Suprapubic skin (tissue), 4 donors: ENCODE data around the gene NRP1. TPM values are rescaled to one million over a fixed set of nuclear protein-coding genes. Genes with fewer than 3 reads are reported as not detected.

Experiments used
- DNase-seq, 2 donors: peaks; one replicate each; pipeline ENCODE4 v3.0.0-alpha.2; 2019; ENCODE audit warnings: low spot score in 2 of 2
- H3K27ac ChIP-seq: fragments of 200-600 bp; sonication (generic); one replicate; pipeline ENCODE4 v1.5.1; 2019
- H3K27me3 ChIP-seq: fragments of 200-600 bp; sonication (generic); one replicate; pipeline ENCODE4 v1.5.1; 2019
- H3K36me3 ChIP-seq: fragments of 200-600 bp; sonication (generic); one replicate; pipeline ENCODE4 v1.5.1; 2019
- H3K4me1 ChIP-seq: fragments of 200-600 bp; sonication (generic); one replicate; pipeline ENCODE4 v1.5.1; 2019
- H3K4me3 ChIP-seq: fragments of 200-600 bp; sonication (generic); one replicate; pipeline ENCODE4 v1.5.1; 2019; ENCODE audit warnings: mild to moderate bottlenecking
- H3K9me3 ChIP-seq: fragments of 200-600 bp; sonication (generic); one replicate; pipeline ENCODE4 v1.5.1; 2019
- CTCF ChIP-seq, 2 donors: fragments of 200-600 bp in 1 of 2; fragments of 450-650 bp in 1 of 2; sonication (generic) in 1 of 2; IDR thresholded peaks; one replicate each; pipeline ENCODE4 v1.5.1; 2016 to 2019; ENCODE audit warnings: antibody characterized with exemption in 2 of 2, mild to moderate bottlenecking in 1 of 2, moderate library complexity in 1 of 2
- EP300 ChIP-seq: sonication (generic); formaldehyde crosslinking; IDR thresholded peaks from one replicate; pipeline ENCODE4 v1.6.1; 2017; ENCODE audit warnings: antibody characterized with exemption
- POLR2A ChIP-seq, 2 donors: fragments of 450-650 bp; IDR thresholded peaks; one replicate each; pipeline ENCODE4 v1.6.1; 2017; ENCODE audit warnings: antibody characterized with exemption in 2 of 2, mild to moderate bottlenecking in 2 of 2, moderate library complexity in 2 of 2
- POLR2AphosphoS5 ChIP-seq, 3 donors: sonication (generic); formaldehyde crosslinking; IDR thresholded peaks; one replicate each; pipeline ENCODE4 v1.6.1; 2017; ENCODE audit warnings: antibody characterized with exemption in 3 of 3
- WGBS: methylation state at CpG from one replicate; pipeline ENCODE4 v1.1.5; 2018; 5-methylcytosine and 5-hydroxymethylcytosine counted together
- total RNA-seq, 4 donors: library from RNA; depleted of rRNA; stranded (reverse); fragments of >200 nt; gene quantifications; one replicate each; pipeline ENCODE4 v1.1.0, GENCODE V29; 2016

Gene NRP1
- total RNA-seq, 4 donors from 2014 or later: 9.5 to 23.7 (median 18.2) TPM

GRCh38 chr10:33258967-33259366 is 75.5 kb downstream of the NRP1 start:
- WGBS: 80% methylated on average over 9 of the region's 9 CpGs
- TF ChIP-seq CTCF (IDR thresholded peaks at IDR 0.05): no peak
- no peak for TF ChIP-seq EP300
- no peak for TF ChIP-seq POLR2A (IDR thresholded peaks at IDR 0.05)
- no peak for TF ChIP-seq POLR2AphosphoS5 (IDR thresholded peaks at IDR 0.05)
- peaks cover 20% of the 10 kb centered on the region for H3K36me3 ChIP-seq

GRCh38 chr10:33257439-33258080 is 76.9 kb downstream of the NRP1 start:
- Histone ChIP-seq H3K36me3 (peaks cover 28% of the 10 kb centered on the region), H3K27me3 (no peaks in the 10 kb centered on the region), H3K4me1 (peaks cover 2% of the 10 kb centered on the region), H3K4me3 (no peak overlapping the region), H3K9me3 (no peaks in the 10 kb centered on the region), H3K27ac (no peak overlapping the region)
- TF ChIP-seq CTCF (IDR thresholded peaks at IDR 0.05) (no peak), EP300 (no peak), POLR2AphosphoS5 (IDR thresholded peaks at IDR 0.05) (no peak), POLR2A (IDR thresholded peaks at IDR 0.05) (no peak)
- 90% methylated on average over 9 of the region's 9 CpGs for WGBS
- DNase-seq: no peak

More at GRCh38 chr10:33258967-33259366, 75.5 kb downstream of the NRP1 start:
- H3K9me3 ChIP-seq: no peaks in the 10 kb centered on the region
- H3K4me1 ChIP-seq: peaks cover 2% of the 10 kb centered on the region
- no peak overlapping the region for H3K4me3 ChIP-seq
- no peak for DNase-seq
- H3K27me3 ChIP-seq: no peaks in the 10 kb centered on the region
- H3K27ac ChIP-seq: no peak overlapping the region

- peaks cover 2% of the 10 kb centered on the region for H3K4me1 ChIP-seq
- H3K36me3 ChIP-seq: peaks cover 35% of the 10 kb centered on the region
- no peak overlapping the region for H3K27ac ChIP-seq
- no peak for DNase-seq
- H3K4me3 ChIP-seq: no peak overlapping the region
- H3K27me3 ChIP-seq: no peaks in the 10 kb centered on the region
- no peak for TF ChIP-seq EP300
- TF ChIP-seq POLR2A (IDR thresholded peaks at IDR 0.05): no peak
- no peak for TF ChIP-seq CTCF (IDR thresholded peaks at IDR 0.05)
- no peak for TF ChIP-seq POLR2AphosphoS5 (IDR thresholded peaks at IDR 0.05)
- WGBS: 96% methylated on average over 4 of the region's 4 CpGs
- no peaks in the 10 kb centered on the region for H3K9me3 ChIP-seq
These were observed 78.0 kb downstream of the NRP1 start for GRCh38 chr10:33256458-33256857.

- WGBS: 81% methylated on average over 3 of the region's 3 CpGs
- peaks cover 2% of the 10 kb centered on the region for H3K4me1 ChIP-seq
- no peak for TF ChIP-seq POLR2AphosphoS5 (IDR thresholded peaks at IDR 0.05)
- no peak for TF ChIP-seq POLR2A (IDR thresholded peaks at IDR 0.05)
- no peak for TF ChIP-seq CTCF (IDR thresholded peaks at IDR 0.05)
- TF ChIP-seq EP300: no peak
- H3K9me3 ChIP-seq: no peaks in the 10 kb centered on the region
- H3K27ac ChIP-seq: no peak overlapping the region
- no peak overlapping the region for H3K4me3 ChIP-seq
- no peaks in the 10 kb centered on the region for H3K27me3 ChIP-seq
- peaks cover 47% of the 10 kb centered on the region for H3K36me3 ChIP-seq
- no peak for DNase-seq
These were observed 79.8 kb downstream of the NRP1 start for GRCh38 chr10:33254556-33255160.

GRCh38 chr10:33253411-33253810 is 81.1 kb downstream of the NRP1 start:
- DNase-seq: no peak
- no peak overlapping the region for H3K27ac ChIP-seq
- H3K36me3 ChIP-seq: peaks cover 41% of the 10 kb centered on the region

More at GRCh38 chr10:33253411-33253810, 81.1 kb downstream of the NRP1 start:
- TF ChIP-seq EP300 (no peak), POLR2AphosphoS5 (IDR thresholded peaks at IDR 0.05) (no peak), POLR2A (IDR thresholded peaks at IDR 0.05) (no peak), CTCF (IDR thresholded peaks at IDR 0.05) (no peak)
- peaks cover 2% of the 10 kb centered on the region for H3K4me1 ChIP-seq
- no peaks in the 10 kb centered on the region for H3K9me3 ChIP-seq
- 89% methylated on average over 4 of the region's 4 CpGs for WGBS
- no peak overlapping the region for H3K4me3 ChIP-seq
- H3K27me3 ChIP-seq: no peaks in the 10 kb centered on the region
